ENCODE data around the gene HIPK2. TPM values are rescaled to one million over a fixed set of nuclear protein-coding genes. Genes with fewer than 3 reads are reported as not detected.
A peak's percentile ranks its signal among the peaks of the same experiment; 100 is the strongest.

HIPK2 gene
- total RNA-seq, 1 donor from 2014 or later, result 23.0 TPM

DNA sequence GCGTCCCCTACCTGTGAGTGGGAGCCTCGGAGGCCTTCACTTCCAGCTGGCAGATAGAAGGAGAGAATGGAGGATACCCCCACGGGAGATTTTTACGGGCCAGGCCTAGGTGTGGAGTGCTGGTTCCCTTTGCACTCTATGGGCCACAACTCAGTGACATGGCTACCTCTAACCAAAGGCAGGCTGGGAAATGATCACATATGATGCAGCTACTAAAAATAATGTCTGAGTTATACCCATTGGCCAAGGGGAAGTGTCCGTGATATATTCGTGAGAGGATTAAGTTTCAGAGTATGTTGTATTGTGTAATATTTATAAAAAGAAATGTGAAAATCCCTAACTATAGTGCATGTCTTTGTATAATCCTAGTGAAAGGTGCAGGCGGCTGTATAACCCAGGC, 13.5 kb upstream of the HIPK2 start:
- TF ChIP-seq, protein P1, sequence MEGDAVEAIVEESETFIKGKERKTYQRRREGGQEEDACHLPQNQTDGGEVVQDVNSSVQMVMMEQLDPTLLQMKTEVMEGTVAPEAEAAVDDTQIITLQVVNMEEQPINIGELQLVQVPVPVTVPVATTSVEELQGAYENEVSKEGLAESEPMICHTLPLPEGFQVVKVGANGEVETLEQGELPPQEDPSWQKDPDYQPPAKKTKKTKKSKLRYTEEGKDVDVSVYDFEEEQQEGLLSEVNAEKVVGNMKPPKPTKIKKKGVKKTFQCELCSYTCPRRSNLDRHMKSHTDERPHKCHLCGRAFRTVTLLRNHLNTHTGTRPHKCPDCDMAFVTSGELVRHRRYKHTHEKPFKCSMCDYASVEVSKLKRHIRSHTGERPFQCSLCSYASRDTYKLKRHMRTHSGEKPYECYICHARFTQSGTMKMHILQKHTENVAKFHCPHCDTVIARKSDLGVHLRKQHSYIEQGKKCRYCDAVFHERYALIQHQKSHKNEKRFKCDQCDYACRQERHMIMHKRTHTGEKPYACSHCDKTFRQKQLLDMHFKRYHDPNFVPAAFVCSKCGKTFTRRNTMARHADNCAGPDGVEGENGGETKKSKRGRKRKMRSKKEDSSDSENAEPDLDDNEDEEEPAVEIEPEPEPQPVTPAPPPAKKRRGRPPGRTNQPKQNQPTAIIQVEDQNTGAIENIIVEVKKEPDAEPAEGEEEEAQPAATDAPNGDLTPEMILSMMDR (IDR thresholded peaks at IDR 0.05), result no peak
- ChIA-PET POLR2A (no interaction called here), CTCF (no interaction called here)
- Mint-ChIP-seq H3K9me3 (peaks cover 7% of the 10 kb centered on the region), H3K36me3 (ENCODE audit: low read depth) (no peaks in the 10 kb centered on the region), H3K27ac (no peak overlapping the region), H3K4me3 (no peak overlapping the region), H3K4me1 (no peaks in the 10 kb centered on the region), H3K27me3 (no peaks in the 10 kb centered on the region)
- DNase-seq, result no peak
- ATAC-seq (ENCODE audit: low read depth), result no peak
- intact Hi-C loops (cut with micrococcal nuclease), result no loop called here

DNA sequence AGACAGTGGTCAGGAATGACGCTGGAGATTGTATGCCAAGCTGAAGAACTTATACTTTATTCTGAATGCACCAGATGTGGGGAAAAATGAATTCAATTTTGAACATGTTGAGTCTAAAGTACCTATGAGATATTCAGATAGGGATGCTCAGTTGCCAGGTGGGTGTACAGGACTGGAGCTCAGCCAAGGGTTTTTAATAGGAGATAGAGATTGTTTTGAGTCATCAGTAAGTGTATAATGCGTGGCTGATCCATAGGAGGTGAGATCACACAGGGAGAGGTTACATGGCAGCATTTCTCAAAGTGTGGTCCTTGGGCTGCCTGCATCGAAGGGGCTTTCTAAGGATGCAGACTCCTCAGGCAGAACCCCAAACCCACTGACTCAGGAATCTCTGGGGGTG, 6.8 kb upstream of the HIPK2 start:
- no peak overlapping the region for H3K27ac Mint-ChIP-seq
- no peak overlapping the region for H3K4me3 Mint-ChIP-seq
- TF ChIP-seq, protein P1 (IDR thresholded peaks at IDR 0.05), result no peak
- no peaks in the 10 kb centered on the region for H3K36me3 Mint-ChIP-seq (ENCODE audit: low read depth)
- no peak for ATAC-seq (ENCODE audit: low read depth)
- no peaks in the 10 kb centered on the region for H3K4me1 Mint-ChIP-seq
- ChIA-PET POLR2A (no interaction called here), CTCF (no interaction called here)
- no peaks in the 10 kb centered on the region for H3K27me3 Mint-ChIP-seq
- no peaks in the 10 kb centered on the region for H3K9me3 Mint-ChIP-seq
- no peak for DNase-seq
- intact Hi-C loops (cut with micrococcal nuclease), result no loop called here

DNA sequence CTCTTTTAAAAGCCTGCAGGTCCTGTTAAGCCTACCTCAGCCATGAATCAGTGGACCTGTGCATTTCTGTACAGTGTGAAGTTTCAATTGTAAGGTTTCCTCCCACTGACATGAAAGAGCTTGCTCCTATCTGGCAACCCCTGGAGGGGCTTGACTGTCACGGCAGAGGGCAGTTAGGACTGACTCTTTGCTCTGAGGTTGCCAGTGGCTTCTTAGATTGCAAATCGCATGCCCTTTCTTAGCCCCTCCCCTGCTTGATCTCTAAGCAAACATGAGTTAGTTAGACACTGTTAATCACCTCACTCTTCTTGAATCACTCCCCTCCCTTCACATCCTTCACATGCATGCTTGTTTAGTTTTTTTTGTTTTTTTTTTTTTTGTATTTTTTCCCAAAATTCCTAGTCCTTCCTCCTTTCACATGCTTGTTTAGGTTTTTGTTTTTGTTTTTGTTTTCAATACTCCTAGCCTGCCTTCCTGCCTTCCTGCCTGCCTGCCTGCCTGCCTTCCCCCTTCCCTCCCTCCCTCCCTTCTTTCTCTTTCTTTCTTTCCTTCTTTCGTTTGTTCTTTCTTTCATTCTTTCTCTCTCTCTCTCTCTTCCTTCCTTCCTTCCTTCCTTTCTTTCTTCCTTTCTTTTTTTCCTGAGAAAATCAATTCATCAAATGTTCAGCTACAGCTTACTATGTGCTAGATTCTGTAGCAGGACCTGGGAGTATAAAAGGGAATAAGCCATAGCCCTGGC, 6.0 kb upstream of the HIPK2 start:
- Mint-ChIP-seq H3K9me3 (no peaks in the 10 kb centered on the region), H3K27ac (no peak overlapping the region), H3K27me3 (peaks cover 3% of the 10 kb centered on the region), H3K36me3 (ENCODE audit: low read depth) (no peaks in the 10 kb centered on the region), H3K4me3 (no peak overlapping the region), H3K4me1 (peaks cover 4% of the 10 kb centered on the region)
- intact Hi-C loops (cut with micrococcal nuclease), result no loop called here
- DNase-seq, result no peak
- ATAC-seq (ENCODE audit: low read depth), result no peak
- ChIA-PET POLR2A (no interaction called here), CTCF (no interaction called here)
- TF ChIP-seq, protein P1 (IDR thresholded peaks at IDR 0.05), result no peak

DNA sequence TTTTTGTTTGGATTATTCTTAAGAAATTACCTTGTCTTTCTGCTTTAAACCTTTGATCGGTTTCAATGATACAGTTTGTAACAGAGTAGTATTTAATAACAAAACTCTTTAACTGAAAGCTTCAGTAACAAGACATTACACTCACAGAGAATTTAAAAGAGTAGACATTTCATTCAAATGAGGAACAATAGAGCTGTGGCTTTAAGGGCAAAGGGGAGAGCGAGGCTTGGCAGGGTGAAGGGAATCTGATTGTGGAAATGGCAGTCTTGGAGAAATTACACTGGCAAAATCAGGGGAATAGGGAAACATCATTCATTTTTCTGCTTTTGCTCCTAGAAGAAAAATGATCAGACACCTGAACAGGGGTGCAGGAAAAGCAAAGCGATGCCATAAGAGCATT, 5.1 kb upstream of the HIPK2 start:
- ChIA-PET CTCF (no interaction called here), POLR2A (no interaction called here)
- intact Hi-C loops (cut with micrococcal nuclease), result no loop called here
- TF ChIP-seq, protein P1 (IDR thresholded peaks at IDR 0.05), result no peak
- peaks cover 2% of the 10 kb centered on the region for H3K36me3 Mint-ChIP-seq (ENCODE audit: low read depth)
- peaks cover 7% of the 10 kb centered on the region for H3K4me1 Mint-ChIP-seq
- ATAC-seq (ENCODE audit: low read depth) (no peak), DNase-seq (no peak)
- no peak overlapping the region for H3K27ac Mint-ChIP-seq
- H3K4me3 Mint-ChIP-seq, result no peak overlapping the region
- H3K9me3 Mint-ChIP-seq, result no peaks in the 10 kb centered on the region
- peaks cover 3% of the 10 kb centered on the region for H3K27me3 Mint-ChIP-seq

DNA sequence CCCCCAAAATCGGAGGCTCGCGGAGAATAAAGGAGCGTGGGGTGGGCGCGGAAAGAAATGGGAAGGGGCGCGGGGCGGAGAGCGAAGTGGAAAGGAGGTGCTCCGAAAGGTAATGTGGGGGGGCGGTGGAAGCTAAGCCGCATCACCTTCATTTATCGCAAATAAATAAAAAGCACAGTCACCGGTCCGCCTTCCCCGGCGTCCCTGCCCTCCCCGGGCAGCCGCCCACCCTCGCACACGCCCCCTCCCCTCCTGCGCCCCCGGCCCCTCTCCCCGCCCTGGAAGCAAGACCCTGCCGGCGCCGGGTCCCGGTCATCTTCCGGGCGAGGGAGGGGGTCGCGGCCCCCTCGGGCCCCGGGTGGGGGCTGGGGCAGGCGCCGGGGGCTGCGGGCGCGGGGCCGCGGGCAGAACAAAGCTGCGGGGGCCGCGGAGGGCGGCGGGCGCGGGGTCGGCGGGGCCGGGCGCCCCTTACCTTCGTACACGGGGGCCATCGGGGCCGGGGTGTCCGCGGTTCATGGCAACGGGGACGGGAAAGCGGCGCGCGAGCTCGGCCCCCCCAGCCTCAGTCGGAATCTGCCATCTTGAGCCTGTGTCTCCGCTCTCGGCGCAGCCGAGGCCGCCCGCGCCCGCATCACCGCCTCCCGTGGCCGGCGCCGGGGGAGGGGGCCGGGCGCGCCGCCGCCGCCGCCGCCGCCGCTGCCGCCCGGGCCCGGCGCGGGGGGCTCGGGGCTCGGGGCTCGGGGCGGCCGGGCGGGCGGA, 486 bp downstream of the HIPK2 start:
- H3K4me3 Mint-ChIP-seq, result peak overlapping the region; percentile 99
- peak; percentile 32 for ATAC-seq (ENCODE audit: low read depth)
- DNase-seq, result peak; percentile 37
- H3K9me3 Mint-ChIP-seq, result no peaks in the 10 kb centered on the region
- TF ChIP-seq, protein P1 (IDR thresholded peaks at IDR 0.05), result no peak
- H3K36me3 Mint-ChIP-seq (ENCODE audit: low read depth), result peaks cover 9% of the 10 kb centered on the region
- intact Hi-C loops (cut with micrococcal nuclease), result loop anchor here (2.0 to 10.0 kb wide), 9 partner anchors 51 to 1237 kb away; partner anchors contain the start of genes MKRN1, MRPS33 and TBXAS1
- H3K27me3 Mint-ChIP-seq, result peaks cover 3% of the 10 kb centered on the region
- peak overlapping the region; percentile 94 for H3K27ac Mint-ChIP-seq
- H3K4me1 Mint-ChIP-seq, result peaks cover 47% of the 10 kb centered on the region
- ChIA-PET CTCF (interaction anchor here (1.9 kb wide), 1 partner anchor 130 kb away, joined by 4 read pairs; no protein-coding TSS in a partner anchor), POLR2A (interaction anchor here (1.1 to 1.4 kb wide), 4 partner anchors 9 to 139 kb away, joined by 3 to 6 read pairs (median 5); no protein-coding TSS in a partner anchor)

Measured in activated B cell treated with CpG ODN at 0.5 μM for 24 hours (primary cell).